Measurements from ENCODE around the gene EIF4E. TPM values are rescaled to one million over a fixed set of nuclear protein-coding genes. Genes with fewer than 3 reads are reported as not detected.
"Not testable (repeated sequence)": the region's sequence is repeated elsewhere in the genome, so short reads cannot be mapped to it uniquely, and the experiment has no call there.

EIF4E gene
- total RNA-seq, 6 experiments from 2014 or later, result 117 to 147 (median 127) TPM

GRCh38 chr4:98851806-98852205, 77.1 kb downstream of the EIF4E start:
- Mint-ChIP-seq H3K36me3 (ENCODE audit: low read depth) (no peaks in the 10 kb centered on the region), H3K9me3 (no peaks in the 10 kb centered on the region), H3K4me1 (ENCODE audit: low read depth) (peaks cover 16% of the 10 kb centered on the region), H3K27ac (no peak overlapping the region; the same call in 1 of the 2 replicates), H3K27me3 (ENCODE audit: insufficient read depth) (peaks cover 5% of the 10 kb centered on the region), H3K4me3 (peak overlapping the region; percentile 6)
- no peak for TF ChIP-seq CTCF (IDR thresholded peaks at IDR 0.05)
- DNase-seq, result peak; percentile 38

- Mint-ChIP-seq H3K9me3 (no peaks in the 10 kb centered on the region; the same call in 1 of the 2 replicates), H3K4me1 (ENCODE audit: low read depth) (peaks cover 16% of the 10 kb centered on the region), H3K36me3 (ENCODE audit: low read depth) (no peaks in the 10 kb centered on the region), H3K27me3 (ENCODE audit: insufficient read depth) (peaks cover 5% of the 10 kb centered on the region), H3K4me3 (no peak overlapping the region), H3K27ac (0 out of 2 replicates have a peak overlapping the region, but pooled peaks have one; percentile 8)
- no peak for DNase-seq
- TF ChIP-seq CTCF (IDR thresholded peaks at IDR 0.05), result no peak
Observed at GRCh38 chr4:98850937-98851336, 78.0 kb downstream of the EIF4E start.

GRCh38 chr4:98848448-98848847, 80.5 kb downstream of the EIF4E start:
- Mint-ChIP-seq H3K36me3 (ENCODE audit: low read depth) (0 out of 2 replicates have a peak, but pooled peaks cover 5% of the 10 kb centered on the region), H3K9me3 (peaks cover 4% of the 10 kb centered on the region; the same call in 1 of the 2 replicates), H3K4me3 (no peak overlapping the region), H3K27ac (no peak overlapping the region), H3K27me3 (ENCODE audit: insufficient read depth) (peaks cover 5% of the 10 kb centered on the region), H3K4me1 (ENCODE audit: low read depth) (peaks cover 16% of the 10 kb centered on the region)
- TF ChIP-seq CTCF (IDR thresholded peaks at IDR 0.05), result no peak
- DNase-seq, result no peak

- peaks cover 4% of the 10 kb centered on the region; the same call in 1 of the 2 replicates for H3K9me3 Mint-ChIP-seq
- no peak overlapping the region for H3K27ac Mint-ChIP-seq
- H3K36me3 Mint-ChIP-seq (ENCODE audit: low read depth), result 0 out of 2 replicates have a peak, but pooled peaks cover 5% of the 10 kb centered on the region
- no peak overlapping the region for H3K4me3 Mint-ChIP-seq
- H3K4me1 Mint-ChIP-seq (ENCODE audit: low read depth), result peaks cover 1% of the 10 kb centered on the region
- no peak for DNase-seq
- TF ChIP-seq CTCF (IDR thresholded peaks at IDR 0.05), result no peak
- H3K27me3 Mint-ChIP-seq (ENCODE audit: insufficient read depth), result peaks cover 2% of the 10 kb centered on the region
Observed at GRCh38 chr4:98845960-98846359, 83.0 kb downstream of the EIF4E start.

GRCh38 chr4:98842917-98843316, 86.0 kb downstream of the EIF4E start:
- H3K27me3 Mint-ChIP-seq (ENCODE audit: insufficient read depth); H3K27ac Mint-ChIP-seq; DNase-seq; H3K9me3 Mint-ChIP-seq; H3K36me3 Mint-ChIP-seq (ENCODE audit: low read depth); H3K4me1 Mint-ChIP-seq (ENCODE audit: low read depth); H3K4me3 Mint-ChIP-seq: not testable (repeated sequence)

- no peaks in the 10 kb centered on the region; the same call in 1 of the 2 replicates for H3K27me3 Mint-ChIP-seq (ENCODE audit: insufficient read depth)
- H3K4me3 Mint-ChIP-seq, result no peak overlapping the region
- TF ChIP-seq CTCF (IDR thresholded peaks at IDR 0.05), result no peak
- no peaks in the 10 kb centered on the region for H3K36me3 Mint-ChIP-seq (ENCODE audit: low read depth)
- no peak for DNase-seq
- no peaks in the 10 kb centered on the region; the same call in 1 of the 2 replicates for H3K9me3 Mint-ChIP-seq
- no peaks in the 10 kb centered on the region for H3K4me1 Mint-ChIP-seq (ENCODE audit: low read depth)
- no peak overlapping the region for H3K27ac Mint-ChIP-seq
Observed at GRCh38 chr4:98838977-98839618, 89.8 kb downstream of the EIF4E start.

All from HFFc6 (cell line).